Activated T-helper 1 cell treated with anti-CD3 and anti-CD28 coated beads, Interleukin-2, amount 50 U/mL, for 16 hours (primary cell): Measurements from ENCODE around the gene TTC21B.
"Not testable (repeated sequence)": the region's sequence is repeated elsewhere in the genome, so short reads cannot be mapped to it uniquely, and the experiment has no call there.

Source experiments
- DNase-seq, 2 donors: peaks; one replicate each; pipeline ENCODE4 v3.0.0-alpha.2; 2020; ENCODE audit warnings: low read depth in 1 of 2, low spot score in 1 of 2

TTC21B gene

GRCh38 chr2:165953655-165954606, at the start of gene TTC21B:
TTC21B (minus strand) TSS chr2:165953776; CDS start chr2:165953705, 71 bp downstream.
- peak; percentile 83 to 89 for DNase-seq

GRCh38 chr2:166000401-166000800, 46.8 kb upstream of the TTC21B start:
- DNase-seq = no peak

- no peak for DNase-seq
Observed at GRCh38 chr2:165990846-165991245, 37.3 kb upstream of the TTC21B start.

- DNase-seq = no peak
Observed at GRCh38 chr2:165989851-165990250, 36.3 kb upstream of the TTC21B start.

- no peak for DNase-seq
Observed at GRCh38 chr2:165985120-165985519, 31.5 kb upstream of the TTC21B start.

- DNase-seq = not testable (repeated sequence)
Observed at GRCh38 chr2:165972161-165972560, 18.6 kb upstream of the TTC21B start.

- no peak for DNase-seq
Observed at GRCh38 chr2:165970663-165971062, 17.1 kb upstream of the TTC21B start.

- DNase-seq = no peak
Observed at GRCh38 chr2:165969227-165969626, 15.7 kb upstream of the TTC21B start.

GRCh38 chr2:165967746-165968145, 14.2 kb upstream of the TTC21B start:
- DNase-seq = no peak

- DNase-seq = no peak
Observed at GRCh38 chr2:165961818-165962217, 8.2 kb upstream of the TTC21B start.

- no peak for DNase-seq
Observed at GRCh38 chr2:165959371-165959770, 5.8 kb upstream of the TTC21B start.

GRCh38 chr2:165958313-165958960, 4.9 kb upstream of the TTC21B start:
- DNase-seq = no peak

- no peak for DNase-seq
Observed at GRCh38 chr2:165957030-165957675, 3.6 kb upstream of the TTC21B start.

- DNase-seq = no peak
Observed at GRCh38 chr2:165953306-165953654, 296 bp downstream of the TTC21B start.

GRCh38 chr2:165952741-165953211, 800 bp downstream of the TTC21B start:
- DNase-seq = no peak

GRCh38 chr2:165952085-165952484, 1.5 kb downstream of the TTC21B start:
- no peak for DNase-seq

GRCh38 chr2:165950438-165950837, 3.1 kb downstream of the TTC21B start:
- DNase-seq = no peak

- DNase-seq = no peak
Observed at GRCh38 chr2:165941827-165942226, 11.7 kb downstream of the TTC21B start.

GRCh38 chr2:165938237-165938636, 15.3 kb downstream of the TTC21B start:
- no peak for DNase-seq

- no peak for DNase-seq
Observed at GRCh38 chr2:165933211-165933910, 20.2 kb downstream of the TTC21B start.

GRCh38 chr2:165927774-165928173, 25.8 kb downstream of the TTC21B start:
- no peak for DNase-seq
